Loucy (cell line): ENCODE measurements around the gene CLEC4D.

Experiments used
- EZH2phosphoT487 ChIP-seq: fragments of 200-600 bp; IDR thresholded peaks from 2 replicates; pipeline ENCODE4 v1.6.1; 2018; ENCODE audit warnings: antibody characterized with exemption, mild to moderate bottlenecking, moderate library complexity, borderline replicate concordance
- TF ChIP-seq, protein P1 (sequence below): fragments of 200-600 bp; sonication (generic); conservative IDR thresholded peaks from 2 replicates; pipeline ENCODE4 v1.5.1; 2014; ENCODE audit warnings: mild to moderate bottlenecking, antibody characterized with exemption, low read length

DNA sequence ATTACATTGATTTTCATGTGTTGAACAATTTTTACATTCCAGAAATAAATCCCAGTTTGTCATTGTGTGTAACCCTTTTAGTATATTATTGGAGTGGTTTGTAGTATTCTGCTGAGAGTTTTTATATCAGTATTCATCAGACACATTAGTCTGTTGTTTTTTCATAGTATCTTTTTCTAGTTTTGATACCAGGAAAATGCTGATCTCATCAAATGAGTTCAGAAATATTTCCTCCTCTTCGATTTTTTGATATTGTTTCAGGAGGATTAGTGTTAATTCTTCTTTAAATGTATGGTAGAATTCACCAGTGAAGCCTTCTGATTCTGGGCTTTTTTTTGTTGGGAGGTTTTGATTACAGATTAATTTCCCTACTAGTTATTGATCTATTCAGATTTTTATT, 42.2 kb upstream of the CLEC4D start:
- TF ChIP-seq, protein P1, sequence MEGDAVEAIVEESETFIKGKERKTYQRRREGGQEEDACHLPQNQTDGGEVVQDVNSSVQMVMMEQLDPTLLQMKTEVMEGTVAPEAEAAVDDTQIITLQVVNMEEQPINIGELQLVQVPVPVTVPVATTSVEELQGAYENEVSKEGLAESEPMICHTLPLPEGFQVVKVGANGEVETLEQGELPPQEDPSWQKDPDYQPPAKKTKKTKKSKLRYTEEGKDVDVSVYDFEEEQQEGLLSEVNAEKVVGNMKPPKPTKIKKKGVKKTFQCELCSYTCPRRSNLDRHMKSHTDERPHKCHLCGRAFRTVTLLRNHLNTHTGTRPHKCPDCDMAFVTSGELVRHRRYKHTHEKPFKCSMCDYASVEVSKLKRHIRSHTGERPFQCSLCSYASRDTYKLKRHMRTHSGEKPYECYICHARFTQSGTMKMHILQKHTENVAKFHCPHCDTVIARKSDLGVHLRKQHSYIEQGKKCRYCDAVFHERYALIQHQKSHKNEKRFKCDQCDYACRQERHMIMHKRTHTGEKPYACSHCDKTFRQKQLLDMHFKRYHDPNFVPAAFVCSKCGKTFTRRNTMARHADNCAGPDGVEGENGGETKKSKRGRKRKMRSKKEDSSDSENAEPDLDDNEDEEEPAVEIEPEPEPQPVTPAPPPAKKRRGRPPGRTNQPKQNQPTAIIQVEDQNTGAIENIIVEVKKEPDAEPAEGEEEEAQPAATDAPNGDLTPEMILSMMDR = no peak
- no peak for TF ChIP-seq EZH2phosphoT487
